ENCODE results near the gene NFAM1. TPM values are rescaled to one million over a fixed set of nuclear protein-coding genes. Genes with fewer than 3 reads are reported as not detected.

The NFAM1 gene
- total and polyA plus RNA-seq, 8 donors: 0.15 to 18.1 (median 0.83) TPM

- no peaks in the 10 kb centered on the region for H3K36me3 ChIP-seq
- H3K4me1 ChIP-seq: peaks cover 30 to 48% (median 36%) of the 10 kb centered on the region in 4 donors
- WGBS, 5 donors: 80 to 88% (median 84%) methylated on average over 4 of the region's 4 CpGs
- no peak overlapping the region for H3K4me3 ChIP-seq
- TF ChIP-seq POLR2AphosphoS5 (IDR thresholded peaks at IDR 0.05): no peak
- no peak for TF ChIP-seq POLR2A (IDR thresholded peaks at IDR 0.05)
- TF ChIP-seq, protein P1, sequence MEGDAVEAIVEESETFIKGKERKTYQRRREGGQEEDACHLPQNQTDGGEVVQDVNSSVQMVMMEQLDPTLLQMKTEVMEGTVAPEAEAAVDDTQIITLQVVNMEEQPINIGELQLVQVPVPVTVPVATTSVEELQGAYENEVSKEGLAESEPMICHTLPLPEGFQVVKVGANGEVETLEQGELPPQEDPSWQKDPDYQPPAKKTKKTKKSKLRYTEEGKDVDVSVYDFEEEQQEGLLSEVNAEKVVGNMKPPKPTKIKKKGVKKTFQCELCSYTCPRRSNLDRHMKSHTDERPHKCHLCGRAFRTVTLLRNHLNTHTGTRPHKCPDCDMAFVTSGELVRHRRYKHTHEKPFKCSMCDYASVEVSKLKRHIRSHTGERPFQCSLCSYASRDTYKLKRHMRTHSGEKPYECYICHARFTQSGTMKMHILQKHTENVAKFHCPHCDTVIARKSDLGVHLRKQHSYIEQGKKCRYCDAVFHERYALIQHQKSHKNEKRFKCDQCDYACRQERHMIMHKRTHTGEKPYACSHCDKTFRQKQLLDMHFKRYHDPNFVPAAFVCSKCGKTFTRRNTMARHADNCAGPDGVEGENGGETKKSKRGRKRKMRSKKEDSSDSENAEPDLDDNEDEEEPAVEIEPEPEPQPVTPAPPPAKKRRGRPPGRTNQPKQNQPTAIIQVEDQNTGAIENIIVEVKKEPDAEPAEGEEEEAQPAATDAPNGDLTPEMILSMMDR (IDR thresholded peaks at IDR 0.05): no peak
- TF ChIP-seq EP300 (IDR thresholded peaks at IDR 0.05): no peak
- DNase-seq: no peak
- intact Hi-C loops (cut with DNase I; ENCODE audit: low total_unique reads): no loop called here
- no peaks in the 10 kb centered on the region for H3K9me3 ChIP-seq
- H3K27ac ChIP-seq: no peak overlapping the region
- H3K27me3 ChIP-seq: peaks cover 0 to 27% (median 14%) of the 10 kb centered on the region in 3 donors
Measured at GRCh38 chr22:42371099-42371498, 61.1 kb downstream of the NFAM1 start.

- peak; percentile 93 to 96 for DNase-seq
- 6 to 11% (median 7%) methylated on average over 25 to 42 of the region's 42 CpGs for WGBS, 5 donors
- Histone ChIP-seq H3K27me3 (peaks cover 0 to 38% (median 14%) of the 10 kb centered on the region in 3 donors), H3K27ac (peak overlapping the region; percentile 28 to 76 (median 65)), H3K4me1 (peaks cover 30 to 55% (median 48%) of the 10 kb centered on the region in 4 donors), H3K36me3 (no peaks in the 10 kb centered on the region), H3K9me3 (no peaks in the 10 kb centered on the region), H3K4me3 (peak overlapping the region; percentile 62 to 86 (median 68))
- intact Hi-C loops (cut with DNase I; ENCODE audit: low total_unique reads): no loop called here
- no peak for TF ChIP-seq POLR2A (IDR thresholded peaks at IDR 0.05)
- TF ChIP-seq EP300 (IDR thresholded peaks at IDR 0.05): no peak
- TF ChIP-seq, protein P1 (IDR thresholded peaks at IDR 0.05): no peak
- TF ChIP-seq POLR2AphosphoS5 (IDR thresholded peaks at IDR 0.05): no peak
Measured at GRCh38 chr22:42369250-42370041, 62.8 kb downstream of the NFAM1 start.

DNA sequence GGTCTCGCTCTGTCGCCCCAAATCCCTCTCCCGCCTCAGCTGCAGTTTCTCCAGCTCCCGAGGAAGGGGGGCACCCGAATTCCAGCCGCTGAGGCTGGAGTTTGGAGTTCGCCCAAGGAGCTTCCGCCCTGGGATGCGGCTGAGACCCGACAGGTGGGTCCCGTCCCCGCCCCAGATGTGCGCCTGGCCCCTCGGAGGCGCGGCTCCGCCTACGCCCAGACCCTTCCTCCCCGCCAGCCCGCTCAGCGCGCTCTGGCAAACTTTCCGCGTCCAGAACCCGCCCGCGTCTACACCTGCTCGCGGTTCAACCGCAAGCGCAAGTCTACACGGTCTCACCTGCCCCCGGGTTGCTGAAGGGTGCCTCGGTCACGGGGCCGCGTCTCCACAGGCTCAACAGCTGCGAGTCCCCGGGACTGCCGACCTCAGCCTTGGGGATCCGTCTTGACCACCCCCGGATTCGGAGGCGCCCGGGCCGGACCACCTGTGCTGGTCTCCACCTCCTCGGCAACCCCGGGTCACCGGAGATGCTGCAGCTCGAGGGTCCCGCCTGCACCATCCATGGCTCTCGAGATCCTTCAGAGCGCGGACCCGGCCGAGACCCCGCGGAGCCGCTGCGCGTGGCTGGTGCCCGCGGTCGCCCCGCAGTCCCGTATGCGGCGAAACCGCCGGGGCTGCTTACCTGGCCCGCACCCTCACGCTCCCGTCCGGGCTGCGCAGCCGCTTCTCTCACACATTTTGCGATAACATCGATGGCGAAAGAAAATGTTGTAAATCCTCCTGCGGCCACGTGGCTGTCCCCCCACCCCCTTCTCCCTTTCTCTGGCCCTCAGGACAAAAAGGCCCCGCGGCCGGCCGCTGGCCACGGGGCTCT, 63.6 kb downstream of the NFAM1 start:
- Histone ChIP-seq H3K4me1 (peaks cover 30 to 59% (median 50%) of the 10 kb centered on the region in 4 donors), H3K36me3 (no peaks in the 10 kb centered on the region), H3K4me3 (peak overlapping the region; percentile 62 to 86 (median 68)), H3K9me3 (no peaks in the 10 kb centered on the region), H3K27me3 (peaks cover 0 to 38% (median 14%) of the 10 kb centered on the region in 3 donors), H3K27ac (peak overlapping the region; percentile 23 to 76 (median 46))
- TF ChIP-seq, protein P1 (IDR thresholded peaks at IDR 0.05): no peak
- TF ChIP-seq POLR2A (IDR thresholded peaks at IDR 0.05) (no peak), EP300 (IDR thresholded peaks at IDR 0.05) (no peak), POLR2AphosphoS5 (IDR thresholded peaks at IDR 0.05) (no peak)
- intact Hi-C loops (cut with DNase I; ENCODE audit: low total_unique reads): no loop called here
- 1% methylated on average over 56 to 86 of the region's 86 CpGs for WGBS, 5 donors
- peak in 1 of 2 donors; percentile 64 for DNase-seq

DNA sequence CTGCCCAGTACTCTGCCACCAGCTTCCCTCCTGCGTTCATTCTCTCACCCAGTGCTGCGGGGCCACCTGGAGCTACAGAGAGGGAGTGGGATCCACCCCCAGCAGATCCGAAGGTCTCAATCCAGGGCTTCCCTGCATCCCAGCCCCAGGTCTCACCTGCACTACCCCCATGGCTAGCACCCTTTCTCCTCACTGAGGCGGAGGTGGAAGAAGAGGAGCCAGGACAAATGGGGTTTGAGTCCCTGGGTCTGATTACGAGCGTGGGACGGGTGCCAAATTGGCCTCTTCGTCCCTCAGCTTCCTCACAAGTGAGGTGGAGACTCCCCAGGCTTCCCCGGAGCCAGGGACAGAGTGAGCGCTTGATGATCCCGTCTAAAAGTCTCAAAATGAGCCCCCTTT, 64.2 kb downstream of the NFAM1 start:
- peak; percentile 33 to 55 for DNase-seq
- intact Hi-C loops (cut with DNase I; ENCODE audit: low total_unique reads): no loop called here
- peak overlapping the region in 4 of 5 donors; percentile 23 to 76 (median 52) for H3K27ac ChIP-seq
- H3K36me3 ChIP-seq: no peaks in the 10 kb centered on the region
- no peaks in the 10 kb centered on the region for H3K9me3 ChIP-seq
- peak overlapping the region; percentile 62 to 86 (median 68) for H3K4me3 ChIP-seq
- 7 to 17% (median 15%) methylated on average over 11 of the region's 11 CpGs for WGBS, 5 donors
- H3K4me1 ChIP-seq: peaks cover 30 to 59% (median 50%) of the 10 kb centered on the region in 4 donors
- TF ChIP-seq POLR2A (IDR thresholded peaks at IDR 0.05) (no peak), POLR2AphosphoS5 (IDR thresholded peaks at IDR 0.05) (no peak), EP300 (IDR thresholded peaks at IDR 0.05) (no peak)
- TF ChIP-seq, protein P1 (IDR thresholded peaks at IDR 0.05): no peak
- H3K27me3 ChIP-seq: peaks cover 0 to 38% (median 14%) of the 10 kb centered on the region in 3 donors
